ENCODE results near the gene KCNH2. TPM values are rescaled to one million over a fixed set of nuclear protein-coding genes. Genes with fewer than 3 reads are reported as not detected.

The KCNH2 gene
- total and polyA plus RNA-seq, 11 donors: 58.1 to 185 (median 104) TPM

GRCh38 chr7:150973571-150974451 lies 4.3 kb downstream of the KCNH2 start:
- intact Hi-C loops (cut with DNase I): loop anchor here in 1 of 10 donors (10.0 kb wide), 1 partner anchor 189 kb away; no protein-coding TSS in a partner anchor
- no peaks in the 10 kb centered on the region for H3K36me3 ChIP-seq
- H3K27ac ChIP-seq: peak overlapping the region in 10 of 12 donors; percentile 66 to 99 (median 88)
- H3K4me3 ChIP-seq: peak overlapping the region in 2 of 12 donors; percentile 40 to 59
- DNase-seq (peak in 2 of 5 donors; percentile 26 to 60), ATAC-seq (no peak)
- 57 to 64% (median 59%) methylated on average over 18 to 27 of the region's 27 CpGs for WGBS, 4 donors
- no peaks in the 10 kb centered on the region for H3K9me3 ChIP-seq
- H3K27me3 ChIP-seq: peaks cover 6 to 56% (median 21%) of the 10 kb centered on the region in 9 donors
- no peak for TF ChIP-seq CTCF (IDR thresholded peaks at IDR 0.05)
- TF ChIP-seq POLR2A (IDR thresholded peaks at IDR 0.05): no peak
- H3K4me1 ChIP-seq: peaks cover 0 to 94% (median 49%) of the 10 kb centered on the region in 12 donors

GRCh38 chr7:150972741-150973140 lies 5.4 kb downstream of the KCNH2 start:
- 42 to 67% (median 55%) methylated on average over 7 to 8 of the region's 8 CpGs for WGBS, 4 donors
- intact Hi-C loops (cut with DNase I): loop anchor here in 1 of 10 donors (10.0 kb wide), 1 partner anchor 188 kb away; no protein-coding TSS in a partner anchor
- DNase-seq: peak in 2 of 5 donors; percentile 24 to 39
- Histone ChIP-seq H3K36me3 (no peaks in the 10 kb centered on the region), H3K4me1 (peaks cover 0 to 93% (median 51%) of the 10 kb centered on the region in 12 donors), H3K4me3 (no peak overlapping the region), H3K27me3 (peaks cover 6 to 61% (median 21%) of the 10 kb centered on the region in 9 donors), H3K9me3 (no peaks in the 10 kb centered on the region), H3K27ac (peak overlapping the region; percentile 22 to 94 (median 87))
- no peak for ATAC-seq
- TF ChIP-seq CTCF (IDR thresholded peaks at IDR 0.05) (no peak), POLR2A (IDR thresholded peaks at IDR 0.05) (no peak)

GRCh38 chr7:150972023-150972468 lies 6.1 kb downstream of the KCNH2 start:
- DNase-seq: peak; percentile 81 to 92 (median 88)
- Histone ChIP-seq H3K4me3 (no peak overlapping the region), H3K27ac (peak overlapping the region; percentile 30 to 94 (median 87)), H3K4me1 (peaks cover 0 to 91% (median 51%) of the 10 kb centered on the region in 12 donors), H3K36me3 (no peaks in the 10 kb centered on the region), H3K9me3 (no peaks in the 10 kb centered on the region), H3K27me3 (peaks cover 1 to 60% (median 20%) of the 10 kb centered on the region in 9 donors)
- TF ChIP-seq POLR2A (IDR thresholded peaks at IDR 0.05): no peak
- peak in 1 of 12 donors; percentile 15 for TF ChIP-seq CTCF (IDR thresholded peaks at IDR 0.05)
- intact Hi-C loops (cut with DNase I): loop anchor here in 1 of 10 donors (10.0 kb wide), 1 partner anchor 187 kb away; no protein-coding TSS in a partner anchor
- 34 to 53% (median 45%) methylated on average over 8 to 12 of the region's 12 CpGs for WGBS, 4 donors
- ATAC-seq: peak; percentile 72 to 81 (median 74)
